Gastroesophageal sphincter (tissue), 3 donors: ENCODE results near the gene RPTOR.

Source experiments
- CTCF ChIP-seq, 4 experiments: fragments of 200-600 bp in 2 of 4; fragments of 450-650 bp in 2 of 4; sonication (generic) in 1 of 4; IDR thresholded peaks; one replicate each; pipeline ENCODE4 v1.5.1; 2017 to 2019; ENCODE audit warnings: antibody characterized with exemption in 4 of 4, mild to moderate bottlenecking in 2 of 4, moderate library complexity in 2 of 4
- POLR2AphosphoS5 ChIP-seq: sonication (generic); formaldehyde crosslinking; IDR thresholded peaks from one replicate; pipeline ENCODE4 v1.6.1; 2017; ENCODE audit warnings: antibody characterized with exemption

GRCh38 chr17:80990921-80991644 is 446.4 kb downstream of the RPTOR start:
- no peak for TF ChIP-seq CTCF (IDR thresholded peaks at IDR 0.05)
- TF ChIP-seq POLR2AphosphoS5 = no peak
